ENCODE measurements around the gene SDCCAG8.
"Not testable (repeated sequence)": the region's sequence is repeated elsewhere in the genome, so short reads cannot be mapped to it uniquely, and the experiment has no call there.

SDCCAG8 gene

DNA sequence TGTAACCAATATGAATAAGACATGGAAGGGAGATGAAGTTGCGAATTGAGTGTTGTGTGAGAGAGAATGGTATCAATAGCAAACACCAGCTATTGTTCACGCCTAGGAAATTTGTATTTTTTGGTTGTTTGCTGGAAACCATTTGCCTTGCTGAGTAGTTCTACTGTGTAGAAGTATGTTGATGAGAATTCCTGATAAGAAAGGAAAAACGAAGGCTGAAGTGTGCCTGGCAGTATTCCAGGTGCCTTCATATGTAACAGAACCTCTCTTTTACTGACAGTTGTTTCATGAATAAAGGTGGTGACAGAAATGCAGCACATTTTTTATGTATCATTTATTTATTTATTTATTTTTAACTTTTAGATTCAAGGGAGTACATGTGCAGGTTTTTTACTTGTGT, 79.5 kb downstream of the SDCCAG8 start:
- DNase-seq (ENCODE audit: extremely low read depth, low read depth): no peak
- TF ChIP-seq, protein P1, sequence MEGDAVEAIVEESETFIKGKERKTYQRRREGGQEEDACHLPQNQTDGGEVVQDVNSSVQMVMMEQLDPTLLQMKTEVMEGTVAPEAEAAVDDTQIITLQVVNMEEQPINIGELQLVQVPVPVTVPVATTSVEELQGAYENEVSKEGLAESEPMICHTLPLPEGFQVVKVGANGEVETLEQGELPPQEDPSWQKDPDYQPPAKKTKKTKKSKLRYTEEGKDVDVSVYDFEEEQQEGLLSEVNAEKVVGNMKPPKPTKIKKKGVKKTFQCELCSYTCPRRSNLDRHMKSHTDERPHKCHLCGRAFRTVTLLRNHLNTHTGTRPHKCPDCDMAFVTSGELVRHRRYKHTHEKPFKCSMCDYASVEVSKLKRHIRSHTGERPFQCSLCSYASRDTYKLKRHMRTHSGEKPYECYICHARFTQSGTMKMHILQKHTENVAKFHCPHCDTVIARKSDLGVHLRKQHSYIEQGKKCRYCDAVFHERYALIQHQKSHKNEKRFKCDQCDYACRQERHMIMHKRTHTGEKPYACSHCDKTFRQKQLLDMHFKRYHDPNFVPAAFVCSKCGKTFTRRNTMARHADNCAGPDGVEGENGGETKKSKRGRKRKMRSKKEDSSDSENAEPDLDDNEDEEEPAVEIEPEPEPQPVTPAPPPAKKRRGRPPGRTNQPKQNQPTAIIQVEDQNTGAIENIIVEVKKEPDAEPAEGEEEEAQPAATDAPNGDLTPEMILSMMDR (IDR thresholded peaks at IDR 0.05; ENCODE audit: low read depth, low read length, missing control alignments): no peak
- no peak overlapping the region for H3K4me3 ChIP-seq (replicated peaks; ENCODE audit: low read depth, low read length)

- TF ChIP-seq, protein P1 (IDR thresholded peaks at IDR 0.05; ENCODE audit: low read depth, low read length, missing control alignments): no peak
- no peak for DNase-seq (ENCODE audit: extremely low read depth, low read depth)
- H3K4me3 ChIP-seq (replicated peaks; ENCODE audit: low read depth, low read length): no peak overlapping the region
These were observed 80.3 kb downstream of the SDCCAG8 start for GRCh38 chr1:243336163-243336562.

- not testable (repeated sequence) for H3K4me3 ChIP-seq (replicated peaks; ENCODE audit: low read depth, low read length); DNase-seq (ENCODE audit: extremely low read depth, low read depth)
These were observed 83.0 kb downstream of the SDCCAG8 start for GRCh38 chr1:243338848-243339247.

DNA sequence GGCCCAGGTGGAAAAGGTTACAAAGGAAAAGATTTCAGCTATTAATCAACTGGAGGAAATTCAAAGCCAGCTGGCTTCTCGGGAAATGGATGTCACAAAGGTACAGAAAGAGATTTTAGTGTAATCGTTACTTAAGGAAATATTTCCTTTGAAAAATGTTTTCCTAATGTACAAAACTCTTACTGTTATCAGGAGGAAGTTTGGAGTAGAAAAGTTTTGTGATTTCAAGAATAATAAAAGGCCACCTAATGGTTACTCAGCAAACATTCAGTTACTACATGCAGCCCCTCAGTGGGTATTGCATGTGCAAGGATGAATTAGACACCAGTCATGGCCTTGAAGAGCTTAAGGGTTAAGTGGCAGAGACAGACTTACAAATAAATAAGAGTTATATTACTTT, 85.2 kb downstream of the SDCCAG8 start:
- TF ChIP-seq, protein P1 (IDR thresholded peaks at IDR 0.05; ENCODE audit: low read depth, low read length, missing control alignments): no peak
- H3K4me3 ChIP-seq (replicated peaks; ENCODE audit: low read depth, low read length): no peak overlapping the region
- no peak for DNase-seq (ENCODE audit: extremely low read depth, low read depth)

DNA sequence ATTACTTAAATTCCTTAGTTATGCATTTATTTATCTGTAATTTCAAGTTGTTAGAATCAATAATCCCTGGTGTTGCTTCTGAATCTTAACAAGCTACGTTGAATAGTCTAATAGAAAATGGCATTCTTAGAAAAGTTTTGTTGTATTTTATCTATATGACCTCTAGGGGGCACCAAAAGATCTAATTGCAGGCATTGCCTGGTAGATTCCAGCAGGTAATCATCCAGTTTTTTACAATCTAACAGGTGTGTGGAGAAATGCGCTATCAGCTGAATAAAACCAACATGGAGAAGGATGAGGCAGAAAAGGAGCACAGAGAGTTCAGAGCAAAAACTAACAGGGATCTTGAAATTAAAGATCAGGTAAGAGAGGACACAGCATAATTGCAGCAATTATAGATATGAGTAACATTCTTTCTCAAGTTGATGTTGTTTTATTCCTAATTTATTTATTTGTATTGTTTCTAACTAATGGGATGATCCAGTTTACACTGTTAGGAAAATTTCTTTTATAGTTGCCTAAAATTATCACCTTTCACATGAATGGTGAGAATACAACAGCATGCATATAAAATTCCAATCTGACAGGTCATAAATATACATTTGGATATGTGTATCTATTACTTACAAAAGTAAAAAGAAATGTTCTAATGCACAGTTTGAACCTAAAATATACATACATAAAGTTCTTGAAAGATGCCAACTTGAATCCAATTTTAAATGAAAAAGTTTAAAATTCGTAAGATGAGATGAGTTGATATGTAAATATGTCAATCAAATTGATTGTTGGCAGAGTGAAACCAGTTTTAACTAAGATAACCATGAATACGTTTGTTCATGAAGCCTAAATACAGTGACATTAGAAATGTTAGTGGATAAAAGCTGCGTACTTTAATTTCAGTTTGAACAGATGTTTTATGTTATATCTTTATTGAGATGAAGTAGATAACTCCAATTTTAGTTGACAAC, 88.4 kb downstream of the SDCCAG8 start:
- H3K4me3 ChIP-seq (replicated peaks; ENCODE audit: low read depth, low read length): no peak overlapping the region
- TF ChIP-seq, protein P1 (IDR thresholded peaks at IDR 0.05; ENCODE audit: low read depth, low read length, missing control alignments): peak; percentile 50
- DNase-seq (ENCODE audit: extremely low read depth, low read depth): no peak

- H3K4me3 ChIP-seq (replicated peaks; ENCODE audit: low read depth, low read length): no peak overlapping the region
- TF ChIP-seq, protein P1 (IDR thresholded peaks at IDR 0.05; ENCODE audit: low read depth, low read length, missing control alignments): peak; percentile 8
- DNase-seq (ENCODE audit: extremely low read depth, low read depth): no peak
These were observed 89.4 kb downstream of the SDCCAG8 start for GRCh38 chr1:243345205-243345604.

- TF ChIP-seq, protein P1 (IDR thresholded peaks at IDR 0.05; ENCODE audit: low read depth, low read length, missing control alignments): no peak
- DNase-seq (ENCODE audit: extremely low read depth, low read depth): no peak
These were observed 90.2 kb downstream of the SDCCAG8 start for GRCh38 chr1:243346016-243346415.

More at GRCh38 chr1:243346016-243346415, 90.2 kb downstream of the SDCCAG8 start:
- no peak overlapping the region for H3K4me3 ChIP-seq (replicated peaks; ENCODE audit: low read depth, low read length)

All from HFF-Myc (cell line).